Neutrophil (primary cell): Measurements from ENCODE around the gene IFI6.
"Not testable (repeated sequence)": the region's sequence is repeated elsewhere in the genome, so short reads cannot be mapped to it uniquely, and the experiment has no call there.

Source experiments
- H3K27ac ChIP-seq: fragments of 200-600 bp; sonication (generic); 2 replicates; pipeline ENCODE4 v1.5.1; 2016; ENCODE audit warnings: mild to moderate bottlenecking, moderate library complexity
- H3K27me3 ChIP-seq: fragments of 200-600 bp; sonication (generic); 2 replicates; pipeline ENCODE4 v1.6.0; 2016; ENCODE audit warnings: mild to moderate bottlenecking
- H3K36me3 ChIP-seq: fragments of 200-600 bp; sonication (generic); 2 replicates; pipeline ENCODE4 v1.5.1; 2017
- H3K4me1 ChIP-seq, 2 experiments: fragments of 200-600 bp in 1 of 2; sonication (generic) in 1 of 2; 1 replicate in 1 of 2; 2 replicates in 1 of 2; pipeline versions ENCODE4 v1.5.1 to v1.6.1; 2013 to 2016; ENCODE audit warnings: low read depth in 1 of 2, low read length in 1 of 2, mild to moderate bottlenecking in 1 of 2, moderate library complexity in 1 of 2; ENCODE audit not compliant: control insufficient read depth in 1 of 2, insufficient read depth in 1 of 2
- H3K4me3 ChIP-seq, 2 experiments: fragments of 200-600 bp in 1 of 2; sonication (generic) in 1 of 2; 1 replicate in 1 of 2; 2 replicates in 1 of 2; pipeline ENCODE4 v1.5.1; 2013 to 2016; ENCODE audit warnings: low read depth in 1 of 2, low read length in 1 of 2, mild to moderate bottlenecking in 1 of 2, moderate library complexity in 1 of 2
- H3K9me3 ChIP-seq: fragments of 200-600 bp; sonication (generic); 2 replicates; pipeline ENCODE4 v1.5.1; 2016
- TF ChIP-seq, protein P1 (sequence below): fragments of 200-600 bp; sonication (generic); IDR thresholded peaks from 2 replicates; pipeline ENCODE4 v1.5.1; 2016; ENCODE audit warnings: antibody characterized with exemption

Gene IFI6

DNA sequence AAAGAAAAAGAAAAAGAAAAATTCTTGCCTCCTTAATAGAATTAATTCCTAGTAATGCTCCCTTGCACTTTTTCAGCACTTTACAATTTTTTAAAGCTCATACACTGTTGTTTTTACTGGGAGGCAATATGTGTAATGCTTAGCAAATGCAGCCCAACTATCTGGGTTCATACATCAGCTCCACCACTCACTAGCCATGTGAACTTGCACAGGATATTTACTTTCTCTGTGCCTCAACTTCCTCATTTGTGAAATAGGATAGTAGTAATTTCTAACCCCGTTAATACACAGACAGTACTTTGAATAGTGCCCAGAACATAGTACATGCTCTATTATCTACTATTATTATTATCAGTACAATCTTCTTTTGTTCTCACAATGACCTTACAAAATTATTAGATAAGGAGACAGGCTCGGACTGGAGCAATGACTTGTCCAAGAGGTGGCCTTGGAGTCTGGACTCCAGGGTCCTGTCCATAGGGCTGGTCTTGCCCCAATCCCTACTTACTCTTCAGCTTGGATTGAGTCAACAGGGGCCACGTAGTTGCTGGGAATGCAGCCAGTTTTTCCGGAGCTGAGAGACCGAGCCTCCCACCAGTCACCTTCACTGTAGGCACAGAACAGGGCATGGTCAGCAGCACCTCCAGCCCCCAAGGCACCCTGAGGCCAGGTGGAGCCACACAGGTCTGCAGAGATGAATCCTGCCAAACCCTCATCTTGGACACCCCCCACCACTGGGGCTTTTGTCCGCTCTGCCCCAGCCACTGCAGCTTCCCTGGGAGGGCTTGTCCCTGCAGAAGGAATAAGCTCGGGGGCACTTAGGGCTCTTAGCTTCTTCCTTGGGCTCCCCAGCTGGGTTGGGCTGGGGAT is 50.7 kb downstream of the IFI6 start:
- Histone ChIP-seq H3K36me3 (peaks cover 90% of the 10 kb centered on the region), H3K27me3 (no peaks in the 10 kb centered on the region), H3K4me3 (peak overlapping the region; percentile 24 to 28), H3K9me3 (no peaks in the 10 kb centered on the region), H3K4me1 (peaks cover 97 to 99% of the 10 kb centered on the region in 2 experiments), H3K27ac (peak overlapping the region; percentile 99)
- TF ChIP-seq, protein P1, sequence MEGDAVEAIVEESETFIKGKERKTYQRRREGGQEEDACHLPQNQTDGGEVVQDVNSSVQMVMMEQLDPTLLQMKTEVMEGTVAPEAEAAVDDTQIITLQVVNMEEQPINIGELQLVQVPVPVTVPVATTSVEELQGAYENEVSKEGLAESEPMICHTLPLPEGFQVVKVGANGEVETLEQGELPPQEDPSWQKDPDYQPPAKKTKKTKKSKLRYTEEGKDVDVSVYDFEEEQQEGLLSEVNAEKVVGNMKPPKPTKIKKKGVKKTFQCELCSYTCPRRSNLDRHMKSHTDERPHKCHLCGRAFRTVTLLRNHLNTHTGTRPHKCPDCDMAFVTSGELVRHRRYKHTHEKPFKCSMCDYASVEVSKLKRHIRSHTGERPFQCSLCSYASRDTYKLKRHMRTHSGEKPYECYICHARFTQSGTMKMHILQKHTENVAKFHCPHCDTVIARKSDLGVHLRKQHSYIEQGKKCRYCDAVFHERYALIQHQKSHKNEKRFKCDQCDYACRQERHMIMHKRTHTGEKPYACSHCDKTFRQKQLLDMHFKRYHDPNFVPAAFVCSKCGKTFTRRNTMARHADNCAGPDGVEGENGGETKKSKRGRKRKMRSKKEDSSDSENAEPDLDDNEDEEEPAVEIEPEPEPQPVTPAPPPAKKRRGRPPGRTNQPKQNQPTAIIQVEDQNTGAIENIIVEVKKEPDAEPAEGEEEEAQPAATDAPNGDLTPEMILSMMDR = no peak

DNA sequence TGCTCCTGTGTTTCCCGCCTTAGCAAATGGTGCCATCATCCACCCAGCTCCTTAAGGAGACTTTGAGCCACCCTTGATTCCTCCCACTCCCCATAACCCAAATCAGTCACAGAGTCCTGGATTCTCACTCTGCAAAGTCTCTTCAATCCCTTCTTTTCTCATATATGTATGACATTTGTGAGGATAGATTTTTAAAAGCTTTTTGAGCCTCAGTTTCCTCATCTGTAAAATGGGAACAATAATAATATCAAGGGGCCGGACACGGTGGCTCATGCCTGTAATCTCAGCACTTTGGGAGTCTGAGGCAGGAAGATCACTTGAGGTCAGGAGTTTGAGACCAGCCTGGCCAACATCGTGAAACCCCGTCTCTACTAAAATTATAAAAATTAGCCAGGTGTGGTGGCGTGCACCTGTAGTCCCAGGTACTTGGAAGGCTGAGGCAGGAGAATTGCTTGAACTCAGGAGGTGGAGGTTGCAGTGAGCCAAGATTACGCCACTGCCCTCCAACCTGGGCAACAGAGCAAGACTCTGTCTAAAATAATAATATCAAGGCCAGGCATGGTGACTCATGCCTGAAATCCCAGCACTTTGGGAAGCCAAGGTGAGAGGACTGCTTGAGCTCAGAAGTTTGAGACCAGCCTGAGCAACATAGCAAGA is 52.1 kb downstream of the IFI6 start:
- not testable (repeated sequence) for H3K4me3 ChIP-seq, H3K27me3 ChIP-seq, H3K9me3 ChIP-seq
- H3K27ac ChIP-seq = peak overlapping the region; percentile 99
- H3K4me1 ChIP-seq = peaks cover 88 to 94% of the 10 kb centered on the region in 2 experiments
- H3K36me3 ChIP-seq = peaks cover 93% of the 10 kb centered on the region

DNA sequence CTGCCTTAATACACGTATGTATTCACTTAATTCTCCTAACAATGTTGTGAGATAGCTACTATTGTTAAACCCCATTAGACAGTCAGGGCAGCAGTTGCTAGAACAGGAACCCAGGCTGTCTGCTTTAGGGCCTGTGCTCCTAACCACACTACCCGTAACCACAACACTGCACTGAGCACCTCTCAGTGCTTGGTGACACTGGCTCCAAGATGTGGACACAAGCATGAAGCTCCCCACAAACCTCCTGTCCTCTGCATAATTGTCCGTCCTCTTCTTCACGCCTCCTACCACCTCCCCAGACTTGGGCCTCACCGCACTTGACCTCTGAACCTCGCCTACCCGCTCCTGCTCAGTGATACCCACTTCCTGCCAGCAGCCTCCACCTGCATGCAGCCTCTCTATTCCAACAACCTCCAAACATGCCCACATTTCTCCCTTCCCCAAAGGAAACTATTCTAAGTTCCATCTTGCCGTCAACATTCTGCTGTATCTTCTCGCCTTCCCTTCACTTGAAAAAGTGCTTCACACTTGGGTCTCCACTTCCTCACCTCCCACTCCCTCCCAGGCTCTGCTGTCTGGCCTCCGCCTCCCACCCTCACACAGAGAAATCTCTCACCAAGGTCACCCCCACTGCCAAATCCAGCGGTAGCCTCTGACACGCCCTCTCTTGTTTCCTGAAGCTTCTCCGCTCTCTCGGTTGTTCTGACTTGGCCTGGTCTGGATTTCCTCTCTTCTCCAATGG is 53.5 kb downstream of the IFI6 start:
- H3K9me3 ChIP-seq = peaks cover 8% of the 10 kb centered on the region
- peak overlapping the region; percentile 99 for H3K27ac ChIP-seq
- peaks cover 74 to 80% of the 10 kb centered on the region in 2 experiments for H3K4me1 ChIP-seq
- peaks cover 93% of the 10 kb centered on the region for H3K36me3 ChIP-seq
- H3K27me3 ChIP-seq = no peaks in the 10 kb centered on the region
- peak overlapping the region; percentile 12 to 18 for H3K4me3 ChIP-seq
- TF ChIP-seq, protein P1 = no peak

DNA sequence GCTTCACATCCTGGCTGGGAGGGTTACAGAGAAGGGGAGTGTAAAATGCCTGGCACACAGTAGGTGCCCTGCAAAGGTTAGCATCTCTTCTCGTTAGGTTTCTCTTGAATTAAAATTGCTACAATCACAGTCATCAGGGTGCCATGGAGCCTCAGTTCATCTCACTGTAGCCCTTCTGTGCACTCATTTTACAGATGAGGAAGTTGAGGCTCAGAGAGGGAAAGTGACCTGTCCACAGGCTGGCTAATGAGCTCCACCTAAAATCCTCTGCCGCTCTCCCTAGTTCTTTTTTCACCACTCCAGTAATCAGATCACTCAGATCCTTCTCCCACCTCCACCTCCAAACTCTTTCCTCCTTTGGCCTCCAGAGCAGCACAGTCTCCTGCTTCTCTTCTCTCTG is 54.6 kb downstream of the IFI6 start:
- Histone ChIP-seq H3K27me3 (no peaks in the 10 kb centered on the region), H3K27ac (peak overlapping the region; percentile 99), H3K4me3 (peak overlapping the region in 1 of 2 experiments; percentile 21), H3K36me3 (peaks cover 94% of the 10 kb centered on the region), H3K9me3 (peaks cover 15% of the 10 kb centered on the region), H3K4me1 (peaks cover 63 to 70% of the 10 kb centered on the region in 2 experiments)
- TF ChIP-seq, protein P1 = no peak

DNA sequence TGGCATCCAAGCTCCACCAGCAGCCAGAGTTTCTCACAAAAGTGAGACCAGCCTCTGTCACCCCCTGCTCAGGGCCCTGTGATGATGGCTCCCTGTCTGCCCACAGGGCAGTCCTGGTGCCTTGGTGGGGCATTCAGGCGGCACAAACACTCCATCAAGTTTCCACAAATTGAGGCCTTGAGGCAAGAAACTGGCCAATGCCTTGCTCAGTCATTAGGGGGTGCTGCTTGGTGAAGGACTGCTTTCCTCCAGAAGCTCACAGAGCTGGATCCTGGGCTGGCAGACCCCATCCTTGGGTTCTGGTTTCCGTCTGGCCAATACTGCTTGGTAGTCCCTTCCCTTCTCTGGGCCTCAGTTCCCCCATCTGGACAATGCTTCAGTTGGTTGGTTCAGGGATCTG is 55.6 kb downstream of the IFI6 start:
- Histone ChIP-seq H3K27me3 (no peaks in the 10 kb centered on the region), H3K36me3 (peaks cover 98% of the 10 kb centered on the region), H3K27ac (peak overlapping the region; percentile 99), H3K4me1 (peaks cover 53 to 61% of the 10 kb centered on the region in 2 experiments), H3K4me3 (no peak overlapping the region), H3K9me3 (peaks cover 18% of the 10 kb centered on the region)
- TF ChIP-seq, protein P1 = no peak
